MV-4-11 (cell line): ENCODE results near the gene MCF2L.
"Not testable (repeated sequence)": the region's sequence is repeated elsewhere in the genome, so short reads cannot be mapped to it uniquely, and the experiment has no call there.

Source experiments
- DNase-seq: peaks from one replicate; lab custom pipeline; 2025; lab: John Stamatoyannopoulos, UW

The MCF2L gene

GRCh38 chr13:113096052-113096744 is 127.2 kb downstream of the MCF2L start:
- DNase-seq, result no peak

- no peak for DNase-seq
These were observed 127.8 kb downstream of the MCF2L start for GRCh38 chr13:113096745-113097305.

- DNase-seq, result no peak
These were observed 128.6 kb downstream of the MCF2L start for GRCh38 chr13:113097651-113098050.

GRCh38 chr13:113098162-113098732 is 129.2 kb downstream of the MCF2L start:
- DNase-seq, result no peak

GRCh38 chr13:113099142-113099541 is 130.1 kb downstream of the MCF2L start:
- DNase-seq, result no peak

GRCh38 chr13:113102302-113102701 is 133.3 kb downstream of the MCF2L start:
- DNase-seq, result not testable (repeated sequence)

- no peak for DNase-seq
These were observed 133.7 kb downstream of the MCF2L start for GRCh38 chr13:113102727-113103126.

GRCh38 chr13:113103646-113104045 is 134.6 kb downstream of the MCF2L start:
- no peak for DNase-seq

- no peak for DNase-seq
These were observed 136.3 kb downstream of the MCF2L start, which contains the start of gene F7 for GRCh38 chr13:113105032-113105920. TSS of gene F7 (plus strand) at chr13:113105791. CDS start at chr13:113105842, 51 bp downstream.

GRCh38 chr13:113105921-113106452 is 137.0 kb downstream of the MCF2L start:
- no peak for DNase-seq

- no peak for DNase-seq
These were observed 137.8 kb downstream of the MCF2L start for GRCh38 chr13:113106711-113107351.

- DNase-seq, result not testable (repeated sequence)
These were observed 139.5 kb downstream of the MCF2L start for GRCh38 chr13:113108521-113108920.

- no peak for DNase-seq
These were observed 140.4 kb downstream of the MCF2L start for GRCh38 chr13:113109151-113110047.

- no peak for DNase-seq
These were observed 141.2 kb downstream of the MCF2L start for GRCh38 chr13:113110048-113110851.

GRCh38 chr13:113110852-113111315 is 141.9 kb downstream of the MCF2L start:
- DNase-seq, result no peak

GRCh38 chr13:113111821-113112220 is 142.8 kb downstream of the MCF2L start:
- not testable (repeated sequence) for DNase-seq

GRCh38 chr13:113112475-113112874 is 143.5 kb downstream of the MCF2L start:
- DNase-seq, result not testable (repeated sequence)

- no peak for DNase-seq
These were observed 144.2 kb downstream of the MCF2L start for GRCh38 chr13:113112893-113113845.
